HepG2 (cell line): Measurements from ENCODE around the gene GNAI2. TPM values are rescaled to one million over a fixed set of nuclear protein-coding genes. Genes with fewer than 3 reads are reported as not detected.
A peak's percentile ranks its signal among the peaks of the same experiment; 100 is the strongest.

ENCODE experiments used
- CENPX ChIP-seq: sonication (generic); formaldehyde crosslinking; IDR thresholded peaks from 2 replicates; pipeline ENCODE4 v1.9.0; 2021; ENCODE audit warnings: mild to moderate bottlenecking, missing genetic modification reagents, moderate library complexity
- GABPB1 ChIP-seq: IDR thresholded peaks from 2 replicates; pipeline ENCODE4 v1.6.1; 2016; ENCODE audit warnings: mild to moderate bottlenecking, missing genetic modification reagents, moderate library complexity, missing compliant biosample characterization
- HNRNPLL ChIP-seq: fragments of 200-400 bp; formaldehyde crosslinking; IDR thresholded peaks from 2 replicates; pipeline ENCODE4 v1.6.1; 2017; ENCODE audit warnings: mild to moderate bottlenecking, low read depth, low read length; ENCODE audit not compliant: poor library complexity, severe bottlenecking
- KDM4B ChIP-seq: sonication (generic); formaldehyde crosslinking; IDR thresholded peaks from 2 replicates; pipeline ENCODE4 v1.4.0; 2020; ENCODE audit warnings: missing genetic modification reagents
- LBX2 ChIP-seq: sonication (generic); formaldehyde crosslinking; IDR thresholded peaks from 2 replicates; pipeline ENCODE4 v1.5.0; 2020; ENCODE audit warnings: missing genetic modification reagents, mild to moderate bottlenecking, borderline replicate concordance
- MBD4 ChIP-seq: IDR thresholded peaks from 2 replicates; pipeline ENCODE4 v1.6.1; 2012; ENCODE audit warnings: low read length, inconsistent platforms, borderline replicate concordance
- NFYB ChIP-seq: sonication (generic); formaldehyde crosslinking; IDR thresholded peaks from 2 replicates; pipeline ENCODE4 v1.4.0; 2020; ENCODE audit warnings: missing genetic modification reagents
- POLR2AphosphoS2 ChIP-seq: IDR thresholded peaks from 2 replicates; pipeline ENCODE4 v1.6.1; 2011; ENCODE audit warnings: low read depth, low read length, improper control_type of control experiment
- RXRA ChIP-seq: sonication (generic); formaldehyde crosslinking; IDR thresholded peaks from 2 replicates; pipeline ENCODE4 v1.5.1; 2020; ENCODE audit warnings: missing genetic modification reagents
- SIX4 ChIP-seq: sonication (generic); formaldehyde crosslinking; IDR thresholded peaks from 2 replicates; pipeline ENCODE4 v1.4.0; 2020; ENCODE audit warnings: missing genetic modification reagents
- TCF7L2 ChIP-seq: IDR thresholded peaks from 2 replicates; pipeline ENCODE4 v1.6.1; 2011; ENCODE audit warnings: mild to moderate bottlenecking, low read depth, low read length, moderate library complexity
- TERF1 ChIP-seq: sonication (generic); formaldehyde crosslinking; IDR thresholded peaks from 2 replicates; pipeline ENCODE4 v1.8.0; 2022; ENCODE audit warnings: mild to moderate bottlenecking, missing genetic modification reagents, moderate library complexity
- ZNF331 ChIP-seq: sonication (generic); formaldehyde crosslinking; IDR thresholded peaks from 2 replicates; pipeline ENCODE4 v1.4.0; 2020; ENCODE audit warnings: missing genetic modification reagents
- ZNF503 ChIP-seq: sonication (generic); formaldehyde crosslinking; IDR thresholded peaks from 2 replicates; pipeline ENCODE4 v1.4.0; 2020; ENCODE audit warnings: missing genetic modification reagents
- polyA plus RNA-seq, 8 experiments: library from polyadenylated mRNA; depleted of rRNA in 3 of 8; stranded (reverse) in 7 of 8; unstranded in 1 of 8; fragments of >200 nt; fragmentation: Illumina TruSeq in 4 of 8; extraction: Trizol in 4 of 8; gene quantifications; 2 replicates each; pipeline versions ENCODE4 v1.2.1 to v1.2.3, GENCODE V29; 2011 to 2016; ENCODE audit warnings: low read depth in 4 of 8, missing spikeins in 1 of 8, mixed read lengths in 1 of 8; ENCODE audit not compliant: insufficient read depth in 1 of 8
- total RNA-seq, 5 experiments: library from RNA; depleted of rRNA; stranded (reverse); fragments of >200 nt; fragmentation: Illumina TruSeq; extraction: Trizol; gene quantifications; 2 replicates each; pipeline ENCODE4 v1.2.3, GENCODE V29; 2016; ENCODE audit warnings: low read depth in 1 of 5
- TF ChIP-seq, protein P1 (sequence below): sonication (generic); formaldehyde crosslinking; IDR thresholded peaks from 2 replicates; pipeline ENCODE4 v1.5.0; 2020; ENCODE audit warnings: mild to moderate bottlenecking, missing genetic modification reagents
- TF ChIP-seq, protein P2 (sequence below): sonication (generic); formaldehyde crosslinking; IDR thresholded peaks from 2 replicates; pipeline ENCODE4 v1.9.0; 2022; ENCODE audit warnings: low read depth, missing genetic modification reagents
- TF ChIP-seq, protein P3 (sequence below): IDR thresholded peaks from 2 replicates; pipeline ENCODE4 v1.6.1; 2016; ENCODE audit warnings: mild to moderate bottlenecking

The GNAI2 gene
- total and polyA plus RNA-seq, 2 of the 13 experiments (the other 11 are each of a cell fraction or from before 2014, with no cell fraction given) = 51.1 to 66.2 TPM

DNA sequence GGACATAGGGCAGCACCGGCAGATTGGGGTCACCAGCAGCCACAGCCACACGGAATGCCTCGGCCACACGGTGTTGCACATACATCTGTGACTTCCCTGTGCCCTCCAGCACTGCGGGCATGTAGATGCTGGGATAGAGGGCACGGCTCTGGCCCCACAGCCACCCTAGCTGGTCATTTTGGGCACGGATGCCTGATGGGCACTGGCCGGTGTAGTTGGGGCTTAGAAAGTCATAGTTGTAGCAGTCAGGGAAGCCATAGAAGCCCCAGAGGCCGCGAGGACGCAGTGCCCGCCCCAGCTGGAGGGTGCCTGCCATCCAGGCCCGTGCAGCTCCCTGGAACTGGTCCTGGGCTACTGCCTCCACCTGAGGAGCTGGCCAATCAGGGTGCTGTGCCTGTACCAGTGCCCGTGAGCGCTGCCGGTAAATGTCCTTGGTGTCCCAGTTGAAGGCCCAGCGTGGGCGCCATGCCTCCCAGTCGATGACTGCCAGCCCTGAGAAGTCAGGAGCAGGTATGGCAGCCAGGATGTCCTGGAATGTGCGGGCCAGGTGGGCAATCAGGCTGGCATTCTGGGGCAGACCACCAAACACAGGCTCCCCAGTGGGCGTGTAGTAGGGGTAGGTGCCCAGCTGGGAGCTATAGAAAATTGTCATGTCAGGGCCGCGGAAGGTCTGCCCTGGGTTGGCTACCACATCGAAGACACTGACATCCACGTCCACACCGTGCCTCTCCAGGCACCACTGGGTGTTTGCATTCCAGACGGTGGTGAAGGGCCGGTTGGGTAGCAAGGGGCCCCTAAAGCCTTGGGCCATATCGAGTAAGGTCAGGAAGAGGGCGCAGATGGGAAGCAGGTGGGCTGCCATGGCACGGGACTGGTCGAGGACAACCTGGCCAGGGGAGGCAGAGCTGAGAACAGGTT lies 66.3 kb downstream of the GNAI2 start (continued):
- TF ChIP-seq, protein P1, sequence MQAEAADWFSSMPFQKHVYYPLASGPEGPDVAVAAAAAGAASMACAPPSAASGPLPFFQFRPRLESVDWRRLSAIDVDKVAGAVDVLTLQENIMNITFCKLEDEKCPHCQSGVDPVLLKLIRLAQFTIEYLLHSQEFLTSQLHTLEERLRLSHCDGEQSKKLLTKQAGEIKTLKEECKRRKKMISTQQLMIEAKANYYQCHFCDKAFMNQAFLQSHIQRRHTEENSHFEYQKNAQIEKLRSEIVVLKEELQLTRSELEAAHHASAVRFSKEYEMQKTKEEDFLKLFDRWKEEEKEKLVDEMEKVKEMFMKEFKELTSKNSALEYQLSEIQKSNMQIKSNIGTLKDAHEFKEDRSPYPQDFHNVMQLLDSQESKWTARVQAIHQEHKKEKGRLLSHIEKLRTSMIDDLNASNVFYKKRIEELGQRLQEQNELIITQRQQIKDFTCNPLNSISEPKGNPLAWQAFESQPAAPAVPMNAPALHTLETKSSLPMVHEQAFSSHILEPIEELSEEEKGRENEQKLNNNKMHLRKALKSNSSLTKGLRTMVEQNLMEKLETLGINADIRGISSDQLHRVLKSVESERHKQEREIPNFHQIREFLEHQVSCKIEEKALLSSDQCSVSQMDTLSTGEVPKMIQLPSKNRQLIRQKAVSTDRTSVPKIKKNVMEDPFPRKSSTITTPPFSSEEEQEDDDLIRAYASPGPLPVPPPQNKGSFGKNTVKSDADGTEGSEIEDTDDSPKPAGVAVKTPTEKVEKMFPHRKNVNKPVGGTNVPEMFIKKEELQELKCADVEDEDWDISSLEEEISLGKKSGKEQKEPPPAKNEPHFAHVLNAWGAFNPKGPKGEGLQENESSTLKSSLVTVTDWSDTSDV = peak; percentile 90; the same call in 1 of the 2 replicates
- TF ChIP-seq POLR2AphosphoS2 = 0 out of 2 replicates have a peak, but pooled peaks have one; percentile 6
- TF ChIP-seq TCF7L2 = no peak
- TF ChIP-seq LBX2 (CRISPR knock-in tag) = no peak
- peak; percentile 8; the same call in 1 of the 2 replicates for TF ChIP-seq RXRA (CRISPR knock-in tag)
- TF ChIP-seq KDM4B (CRISPR knock-in tag) = no peak
- TF ChIP-seq TERF1 (CRISPR knock-in tag) = no peak
- peak; percentile 53 for TF ChIP-seq HNRNPLL
- TF ChIP-seq NFYB (CRISPR knock-in tag) = peak; percentile 38; the same call in 1 of the 2 replicates
- TF ChIP-seq, protein P2, sequence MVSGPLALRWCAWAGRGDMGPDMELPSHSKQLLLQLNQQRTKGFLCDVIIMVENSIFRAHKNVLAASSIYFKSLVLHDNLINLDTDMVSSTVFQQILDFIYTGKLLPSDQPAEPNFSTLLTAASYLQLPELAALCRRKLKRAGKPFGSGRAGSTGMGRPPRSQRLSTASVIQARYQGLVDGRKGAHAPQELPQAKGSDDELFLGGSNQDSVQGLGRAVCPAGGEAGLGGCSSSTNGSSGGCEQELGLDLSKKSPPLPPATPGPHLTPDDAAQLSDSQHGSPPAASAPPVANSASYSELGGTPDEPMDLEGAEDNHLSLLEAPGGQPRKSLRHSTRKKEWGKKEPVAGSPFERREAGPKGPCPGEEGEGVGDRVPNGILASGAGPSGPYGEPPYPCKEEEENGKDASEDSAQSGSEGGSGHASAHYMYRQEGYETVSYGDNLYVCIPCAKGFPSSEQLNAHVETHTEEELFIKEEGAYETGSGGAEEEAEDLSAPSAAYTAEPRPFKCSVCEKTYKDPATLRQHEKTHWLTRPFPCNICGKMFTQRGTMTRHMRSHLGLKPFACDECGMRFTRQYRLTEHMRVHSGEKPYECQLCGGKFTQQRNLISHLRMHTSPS (CRISPR knock-in tag) = no peak; the same call in none of the 2 replicates
- no peak for TF ChIP-seq GABPB1
- no peak for TF ChIP-seq MBD4
- TF ChIP-seq CENPX (CRISPR knock-in tag) = no peak
- no peak for TF ChIP-seq SIX4 (CRISPR knock-in tag)
- peak; percentile 3; the same call in 1 of the 2 replicates for TF ChIP-seq ZNF503
- TF ChIP-seq ZNF331 (CRISPR knock-in tag) = no peak
- TF ChIP-seq, protein P3, sequence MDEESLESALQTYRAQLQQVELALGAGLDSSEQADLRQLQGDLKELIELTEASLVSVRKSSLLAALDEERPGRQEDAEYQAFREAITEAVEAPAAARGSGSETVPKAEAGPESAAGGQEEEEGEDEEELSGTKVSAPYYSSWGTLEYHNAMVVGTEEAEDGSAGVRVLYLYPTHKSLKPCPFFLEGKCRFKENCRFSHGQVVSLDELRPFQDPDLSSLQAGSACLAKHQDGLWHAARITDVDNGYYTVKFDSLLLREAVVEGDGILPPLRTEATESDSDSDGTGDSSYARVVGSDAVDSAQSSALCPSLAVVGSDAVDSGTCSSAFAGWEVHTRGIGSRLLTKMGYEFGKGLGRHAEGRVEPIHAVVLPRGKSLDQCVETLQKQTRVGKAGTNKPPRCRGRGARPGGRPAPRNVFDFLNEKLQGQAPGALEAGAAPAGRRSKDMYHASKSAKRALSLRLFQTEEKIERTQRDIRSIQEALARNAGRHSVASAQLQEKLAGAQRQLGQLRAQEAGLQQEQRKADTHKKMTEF (CRISPR knock-in tag) = no peak
